RPMI7951 (cell line): ENCODE measurements around the gene HINT3. TPM values are rescaled to one million over a fixed set of nuclear protein-coding genes. Genes with fewer than 3 reads are reported as not detected.
A peak's percentile ranks its signal among the peaks of the same experiment; 100 is the strongest.
"Not testable (repeated sequence)": the region's sequence is repeated elsewhere in the genome, so short reads cannot be mapped to it uniquely, and the experiment has no call there.

Source experiments
- DNase-seq: peaks from one replicate; pipeline ENCODE4 v3.0.0-alpha.2; 2012; ENCODE audit warnings: low read depth
- total RNA-seq: library from RNA; depleted of rRNA; stranded (reverse); fragments of >200 nt; shearing (Covaris generic); gene quantifications from 2 replicates; pipeline ENCODE4 v1.2.3, GENCODE V29; 2014

The HINT3 gene
- total RNA-seq, 1 experiment from 2014 or later = 16.1 TPM

GRCh38 chr6:125939791-125940190, 16.8 kb upstream of the HINT3 start:
- DNase-seq = no peak

- peak; percentile 72 for DNase-seq
Observed at GRCh38 chr6:125940247-125941041, 16.1 kb upstream of the HINT3 start.

- peak; percentile 50 for DNase-seq
Observed at GRCh38 chr6:125942672-125943527, 13.7 kb upstream of the HINT3 start.

- DNase-seq = no peak
Observed at GRCh38 chr6:125943528-125944433, 12.8 kb upstream of the HINT3 start.

GRCh38 chr6:125944434-125944816, 12.1 kb upstream of the HINT3 start:
- DNase-seq = peak; percentile 84

- DNase-seq = no peak
Observed at GRCh38 chr6:125944896-125945295, 11.7 kb upstream of the HINT3 start.

- DNase-seq = peak; percentile 39
Observed at GRCh38 chr6:125945378-125946141, 11.0 kb upstream of the HINT3 start.

- DNase-seq = peak; percentile 60
Observed at GRCh38 chr6:125947615-125948014, 9.0 kb upstream of the HINT3 start.

GRCh38 chr6:125948455-125948854, 8.1 kb upstream of the HINT3 start:
- DNase-seq = no peak

GRCh38 chr6:125949069-125949468, 7.5 kb upstream of the HINT3 start:
- no peak for DNase-seq

- peak; percentile 79 for DNase-seq
Observed at GRCh38 chr6:125950293-125950692, 6.3 kb upstream of the HINT3 start.

GRCh38 chr6:125950716-125951115, 5.9 kb upstream of the HINT3 start:
- DNase-seq = not testable (repeated sequence)

GRCh38 chr6:125951323-125951722, 5.2 kb upstream of the HINT3 start:
- DNase-seq = no peak

- DNase-seq = peak; percentile 69
Observed at GRCh38 chr6:125952764-125953501, 3.6 kb upstream of the HINT3 start.

GRCh38 chr6:125953502-125953875, 3.1 kb upstream of the HINT3 start:
- DNase-seq = no peak

GRCh38 chr6:125954735-125955339, 1.7 kb upstream of the HINT3 start:
- no peak for DNase-seq

- no peak for DNase-seq
Observed at GRCh38 chr6:125955973-125956372, 597 bp upstream of the HINT3 start.

GRCh38 chr6:125957391-125957693, 772 bp downstream of the HINT3 start:
- DNase-seq = no peak

GRCh38 chr6:125957845-125958244, 1.3 kb downstream of the HINT3 start:
- peak; percentile 63 for DNase-seq

- DNase-seq = no peak
Observed at GRCh38 chr6:125959041-125959440, 2.5 kb downstream of the HINT3 start.
